Body of pancreas (tissue), 4 donors: Measurements from ENCODE around the gene ECM1. TPM values are rescaled to one million over a fixed set of nuclear protein-coding genes. Genes with fewer than 3 reads are reported as not detected.

Experiments used
- ATAC-seq: fragments of 150-250 bp; one replicate; pipeline ENCODE4 v1.9.1; 2016
- DNase-seq, 4 donors: peaks; one replicate each; pipeline ENCODE4 v3.0.0-alpha.2; 2019
- H3K27ac ChIP-seq, 4 donors: fragments of 200-600 bp; sonication (generic); 1 replicate in 3 of 4; 2 replicates in 1 of 4; pipeline versions ENCODE4 v1.5.1 to v1.6.1; 2016 to 2019; ENCODE audit warnings: mild to moderate bottlenecking in 1 of 4, mixed read lengths in 1 of 4, moderate library complexity in 1 of 4
- H3K27me3 ChIP-seq, 2 donors: fragments of 200-600 bp; sonication (generic); one replicate each; pipeline ENCODE4 v1.6.0; 2016; ENCODE audit warnings: mild to moderate bottlenecking in 1 of 2
- H3K36me3 ChIP-seq, 2 donors: fragments of 200-600 bp; sonication (generic); replicated peaks in 1 of 2; 2 replicates each; pipeline ENCODE4 v1.5.1; 2016; ENCODE audit warnings: low read depth in 2 of 2; ENCODE audit not compliant: insufficient read depth in 1 of 2
- H3K4me1 ChIP-seq: fragments of 200-600 bp; sonication (generic); one replicate; pipeline ENCODE4 v1.6.0; 2016
- H3K4me3 ChIP-seq, 2 donors: fragments of 200-600 bp; sonication (generic); 1 replicate in 1 of 2; 2 replicates in 1 of 2; pipeline ENCODE4 v1.5.1; 2016 to 2019
- H3K9me3 ChIP-seq, 3 donors: fragments of 200-600 bp; sonication (generic); 1 replicate in 2 of 3; 2 replicates in 1 of 3; pipeline ENCODE4 v1.5.1; 2016
- CTCF ChIP-seq, 7 experiments: fragments of 450-650 bp in 4 of 7; fragments of 200-600 bp in 3 of 7; sonication (generic) in 3 of 7; IDR thresholded peaks; one replicate each; pipeline ENCODE4 v1.5.1; 2016 to 2019; ENCODE audit warnings: antibody characterized with exemption in 7 of 7
- POLR2A ChIP-seq, 3 donors: fragments of 450-650 bp; IDR thresholded peaks; one replicate each; pipeline ENCODE4 v1.6.1; 2016; ENCODE audit warnings: antibody characterized with exemption in 3 of 3, mild to moderate bottlenecking in 2 of 3
- WGBS, 2 donors: methylation state at CpG; one replicate each; pipeline ENCODE4 v1.1.5; 2017; 5-methylcytosine and 5-hydroxymethylcytosine counted together
- intact Hi-C: fragments of 100-400 bp; cut with DNase I; formaldehyde crosslinking; loops from one replicate; pipeline ENCODE4 v1.15.1; 2023
- total RNA-seq, 2 donors: library from RNA; depleted of rRNA; stranded (reverse); fragments of >200 nt; gene quantifications; one replicate each; pipeline ENCODE4 v1.1.0, GENCODE V29; 2016

ECM1 gene
- total RNA-seq, 2 donors from 2014 or later = 1.3 to 2.1 TPM

GRCh38 chr1:150516050-150516591 lies 8.2 kb downstream of the ECM1 start:
- H3K9me3 ChIP-seq = no peaks in the 10 kb centered on the region
- H3K4me1 ChIP-seq = peaks cover 33% of the 10 kb centered on the region
- H3K27me3 ChIP-seq = no peaks in the 10 kb centered on the region
- DNase-seq = no peak
- H3K4me3 ChIP-seq = peak overlapping the region; percentile 24 to 28
- intact Hi-C loops = no loop called here
- no peak for ATAC-seq
- H3K36me3 ChIP-seq = no peaks in the 10 kb centered on the region
- 2 to 6% methylated on average over 19 of the region's 19 CpGs for WGBS, 2 donors
- H3K27ac ChIP-seq = peak overlapping the region in 3 of 4 donors; percentile 79 to 84 (median 83)
- no peak for TF ChIP-seq POLR2A (IDR thresholded peaks at IDR 0.05)
- TF ChIP-seq CTCF (IDR thresholded peaks at IDR 0.05) = peak in 1 of 7 experiments; percentile 16

GRCh38 chr1:150516616-150517015 lies 8.7 kb downstream of the ECM1 start:
- ATAC-seq (no peak), DNase-seq (no peak)
- 37 to 38% methylated on average over 4 of the region's 4 CpGs for WGBS, 2 donors
- Histone ChIP-seq H3K27ac (peak overlapping the region in 1 of 4 donors; percentile 83), H3K36me3 (no peaks in the 10 kb centered on the region), H3K4me1 (peaks cover 29% of the 10 kb centered on the region), H3K9me3 (no peaks in the 10 kb centered on the region), H3K27me3 (no peaks in the 10 kb centered on the region), H3K4me3 (no peak overlapping the region)
- intact Hi-C loops = no loop called here
- peak in 1 of 7 experiments; percentile 8 for TF ChIP-seq CTCF (IDR thresholded peaks at IDR 0.05)
- no peak for TF ChIP-seq POLR2A (IDR thresholded peaks at IDR 0.05)

GRCh38 chr1:150521196-150521968 lies 13.5 kb downstream of the ECM1 start:
- DNase-seq = no peak
- Histone ChIP-seq H3K27ac (no peak overlapping the region), H3K4me3 (no peak overlapping the region), H3K27me3 (no peaks in the 10 kb centered on the region), H3K9me3 (no peaks in the 10 kb centered on the region), H3K4me1 (peaks cover 9% of the 10 kb centered on the region), H3K36me3 (no peaks in the 10 kb centered on the region)
- intact Hi-C loops = no loop called here
- ATAC-seq = no peak
- 61 to 63% methylated on average over 1 of the region's 1 CpG for WGBS, 2 donors
- no peak for TF ChIP-seq POLR2A (IDR thresholded peaks at IDR 0.05)
- no peak for TF ChIP-seq CTCF (IDR thresholded peaks at IDR 0.05)

- no peak overlapping the region for H3K4me3 ChIP-seq
- H3K36me3 ChIP-seq = no peaks in the 10 kb centered on the region
- no peaks in the 10 kb centered on the region for H3K27me3 ChIP-seq
- H3K27ac ChIP-seq = no peak overlapping the region
- intact Hi-C loops = no loop called here
- DNase-seq (no peak), ATAC-seq (no peak)
- peaks cover 13% of the 10 kb centered on the region for H3K4me1 ChIP-seq
- no peak for TF ChIP-seq POLR2A (IDR thresholded peaks at IDR 0.05)
- no peak for TF ChIP-seq CTCF (IDR thresholded peaks at IDR 0.05)
- H3K9me3 ChIP-seq = no peaks in the 10 kb centered on the region
- 87 to 92% methylated on average over 3 of the region's 3 CpGs for WGBS, 2 donors
Observed at GRCh38 chr1:150525348-150525747, 17.4 kb downstream of the ECM1 start.
